Iris pigment epithelial cell (primary cell): ENCODE results near the gene CCDC88A.
A peak's percentile ranks its signal among the peaks of the same experiment; 100 is the strongest.
"Not testable (repeated sequence)": the region's sequence is repeated elsewhere in the genome, so short reads cannot be mapped to it uniquely, and the experiment has no call there.

Experiments
- DNase-seq: peaks from one replicate; pipeline ENCODE4 v3.0.0-alpha.2; 2011; ENCODE audit warnings: low read depth

Gene CCDC88A

DNA sequence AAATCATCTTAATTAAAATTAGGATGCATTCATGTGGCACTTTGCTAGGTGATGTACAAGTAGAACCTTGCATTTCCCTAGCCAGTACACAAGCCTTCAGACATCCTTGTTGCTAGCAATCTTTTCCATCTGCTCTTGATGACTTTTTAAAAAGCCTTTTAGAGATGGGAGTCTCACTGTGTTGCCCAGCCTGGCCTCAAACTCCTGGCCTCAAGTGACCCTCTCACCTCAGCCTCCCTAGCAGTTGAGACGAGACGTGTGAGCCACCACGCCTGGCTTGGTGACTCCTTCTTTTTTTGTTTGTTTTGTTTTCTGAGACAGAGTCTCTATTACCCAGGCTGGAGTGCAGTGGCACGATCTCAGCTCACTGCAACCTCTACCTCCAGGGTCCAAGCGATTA, 1.7 kb upstream of the CCDC88A start:
- DNase-seq: no peak

DNA sequence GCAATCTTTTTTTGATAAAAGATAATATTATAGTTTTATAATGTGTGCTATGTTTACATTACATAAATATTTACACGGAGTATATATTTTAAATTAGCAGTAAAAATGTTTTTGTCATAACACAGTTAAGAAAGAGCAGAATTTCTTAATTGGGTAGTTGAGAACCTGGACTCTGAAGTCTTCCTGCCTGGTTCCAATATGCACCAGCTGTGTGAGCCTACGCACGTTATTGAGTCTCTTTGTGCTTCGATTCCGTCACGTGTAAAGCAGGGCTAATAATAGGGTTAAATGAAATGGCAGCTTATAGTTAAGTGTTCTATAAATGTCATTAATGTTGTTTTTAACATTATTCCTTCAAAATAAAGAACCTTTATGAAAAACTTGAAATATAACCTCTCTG, 1.2 kb upstream of the CCDC88A start:
- no peak for DNase-seq

DNA sequence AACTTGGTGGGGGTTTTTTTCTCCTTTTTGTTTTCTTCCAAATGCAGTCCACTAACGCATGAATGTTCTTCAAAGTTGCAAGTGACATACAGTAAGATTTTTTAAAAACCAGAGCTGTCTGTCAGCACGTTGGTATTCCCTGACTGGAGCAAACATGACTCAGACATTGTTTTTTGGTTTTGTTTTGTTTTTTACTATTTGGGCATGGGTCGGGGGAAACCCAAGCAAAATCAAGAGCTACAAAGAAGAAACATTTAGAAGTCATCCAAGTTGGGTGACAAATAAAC, 726 bp upstream of the CCDC88A start:
- peak; percentile 50 for DNase-seq

DNA sequence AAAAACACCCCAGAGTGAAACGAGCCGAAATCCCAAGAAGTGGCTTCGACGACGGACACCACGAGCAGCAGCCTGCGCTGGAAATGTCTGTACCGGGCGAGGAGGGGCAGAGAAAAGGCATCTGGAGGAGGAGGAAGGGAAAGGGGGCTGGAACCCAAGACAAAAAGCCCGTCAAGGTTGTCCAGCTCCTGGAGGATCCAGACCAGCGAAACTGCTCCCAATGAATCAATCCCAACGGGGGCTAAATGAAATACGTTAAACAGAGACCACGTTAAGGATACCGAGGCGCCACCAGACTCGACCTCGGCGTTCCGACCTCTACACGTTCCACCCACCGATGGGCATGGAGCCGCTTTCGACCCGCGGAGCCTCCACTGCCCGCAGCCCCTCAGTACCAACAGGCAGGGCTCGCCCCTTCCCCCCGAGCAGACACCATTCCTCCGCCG, 400 bp downstream of the CCDC88A start:
- no peak for DNase-seq

DNA sequence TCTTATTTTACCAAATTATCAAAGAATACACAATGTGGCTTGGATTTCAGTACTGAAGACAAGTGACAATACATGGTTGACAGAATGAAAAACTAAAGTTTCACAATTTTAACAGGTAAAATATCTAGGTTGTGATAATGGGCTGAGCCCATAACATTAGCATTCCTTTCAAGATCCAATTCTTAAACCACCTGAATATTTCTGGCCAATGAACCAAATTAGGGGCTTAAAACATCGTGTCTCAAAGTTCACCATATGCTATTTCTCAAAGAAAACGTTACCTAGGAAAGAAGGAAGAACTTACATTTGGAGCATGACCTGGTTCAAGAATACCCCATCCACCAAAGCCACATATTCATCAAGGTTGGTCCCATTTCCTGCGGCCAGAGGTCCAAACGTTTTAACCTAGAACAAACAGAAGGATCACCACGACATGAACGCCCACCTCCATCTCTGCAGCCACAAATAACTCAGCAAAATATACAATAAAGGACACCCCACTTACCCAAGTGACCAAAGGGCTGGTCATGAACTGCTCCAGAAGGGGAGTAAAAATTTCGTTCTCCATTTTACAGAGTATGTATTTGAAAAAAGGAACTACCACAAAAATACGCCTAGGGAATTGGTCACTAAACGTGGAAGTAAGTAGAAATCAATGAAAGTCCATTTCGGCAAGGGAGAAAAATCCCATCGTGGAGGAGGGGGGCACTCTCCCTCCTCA, 984 bp downstream of the CCDC88A start:
- no peak for DNase-seq

DNA sequence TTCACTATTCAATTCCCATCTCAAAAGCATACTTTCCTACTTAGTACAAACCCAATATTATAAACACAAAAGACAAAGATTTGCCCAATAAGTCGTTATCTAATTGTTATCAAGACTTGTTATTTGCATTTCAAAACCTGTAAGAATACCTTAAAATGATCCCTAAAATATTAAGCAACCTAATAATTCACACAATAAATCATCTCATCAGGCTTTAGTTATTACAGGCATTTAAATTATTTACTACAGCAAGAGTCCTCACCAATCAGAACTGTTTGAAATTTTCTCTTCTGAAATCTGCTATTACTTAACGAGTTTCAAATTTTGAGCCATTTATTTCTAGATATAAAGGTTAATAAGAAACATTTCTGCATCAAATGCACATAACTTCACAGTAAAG, 1.6 kb downstream of the CCDC88A start:
- peak; percentile 31 for DNase-seq

DNA sequence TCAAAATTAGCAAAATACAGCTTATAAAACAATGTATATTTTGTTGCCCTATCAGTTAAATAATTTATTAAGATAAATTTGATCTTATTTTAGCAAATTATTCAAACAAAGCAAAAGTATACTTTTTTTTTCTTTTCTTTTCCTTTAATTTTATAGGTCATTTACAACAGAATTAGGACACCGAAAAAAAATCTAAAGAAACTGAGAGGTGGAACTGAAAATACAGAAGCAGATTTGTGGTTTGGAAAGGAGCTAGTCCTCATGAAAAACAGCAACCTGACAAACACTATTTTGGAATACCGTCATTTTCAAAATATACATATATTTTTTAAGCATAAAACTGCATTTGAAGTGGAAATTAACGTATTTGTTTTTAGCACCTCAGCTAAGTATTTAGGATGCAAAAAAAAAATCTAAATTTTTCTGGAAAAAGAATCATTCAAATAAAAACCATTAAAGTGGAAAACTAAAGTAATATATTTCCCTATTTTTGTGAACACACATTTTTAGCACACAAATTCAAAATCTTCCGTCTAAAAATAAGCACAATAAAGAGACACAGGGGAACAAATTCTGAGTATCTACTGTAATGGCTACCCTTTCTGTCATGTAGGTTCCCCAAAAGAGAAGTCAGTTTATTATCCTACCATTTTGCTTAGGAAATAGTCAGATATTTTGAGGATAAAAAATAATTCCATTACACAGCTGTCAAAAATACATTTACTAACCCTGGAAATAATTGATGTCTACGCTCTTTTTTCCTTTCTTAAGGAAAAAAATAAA, 2.7 kb downstream of the CCDC88A start:
- no peak for DNase-seq

DNA sequence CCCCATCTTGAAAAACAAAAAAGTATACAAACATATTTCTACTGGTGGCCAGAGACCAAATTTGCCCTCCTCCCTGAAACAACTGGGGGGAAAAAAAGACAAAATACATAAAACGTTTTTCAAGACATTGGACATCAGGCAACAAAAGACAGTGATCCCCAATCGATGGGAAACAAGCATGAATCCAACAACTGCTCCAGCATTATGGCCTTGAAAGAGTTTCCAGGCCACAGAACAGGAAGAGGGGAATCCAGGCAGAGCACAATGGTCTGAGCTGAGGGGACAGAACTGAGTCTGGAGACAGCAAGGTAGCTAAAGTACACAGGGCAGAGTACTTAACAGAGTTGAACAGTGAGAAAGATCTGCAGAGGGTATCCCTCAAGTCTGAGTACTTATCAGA, 4.4 kb downstream of the CCDC88A start:
- no peak for DNase-seq

DNA sequence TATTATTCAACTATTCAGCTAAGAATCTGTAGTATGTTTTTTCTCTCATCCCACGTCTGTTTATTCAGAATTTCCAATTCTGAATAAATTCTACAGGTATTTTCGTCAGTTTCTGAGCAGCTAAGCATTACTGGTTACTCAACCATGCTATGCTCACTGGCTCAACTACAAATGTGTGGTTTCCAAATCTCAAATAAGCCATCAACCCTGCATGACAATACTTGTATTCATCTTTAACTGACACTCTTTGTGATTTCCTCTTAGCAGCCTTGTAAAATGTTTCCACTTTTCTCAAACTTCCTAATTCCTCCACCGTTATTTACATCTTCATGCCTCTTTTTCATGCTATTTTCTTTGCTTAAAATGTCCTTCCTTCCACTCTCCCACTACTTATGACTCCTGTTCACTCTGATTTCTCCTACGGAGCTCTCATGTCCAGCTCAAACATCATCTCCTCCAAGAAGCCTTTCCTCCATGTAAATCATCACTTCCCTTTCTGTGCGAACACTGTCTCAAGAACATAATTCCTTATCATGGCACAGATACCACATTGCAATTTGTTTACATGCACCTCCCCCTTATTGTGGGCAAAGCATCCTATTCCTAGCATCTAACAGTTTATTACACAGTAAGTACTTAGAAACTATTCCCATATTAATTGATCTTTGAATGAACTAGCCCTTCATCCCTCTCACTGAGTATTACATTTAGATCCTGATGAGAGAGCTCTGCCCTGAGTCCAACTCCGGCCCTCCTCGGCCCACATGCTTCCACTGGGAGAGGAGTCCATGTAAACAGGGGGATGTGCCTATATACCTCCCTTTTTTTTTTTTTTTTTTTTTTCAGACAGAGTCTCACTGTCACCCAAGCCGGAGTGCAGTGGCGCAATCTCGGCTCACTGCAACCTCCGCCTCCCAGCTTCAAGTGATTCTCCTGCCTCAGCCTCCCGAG, 10.5 kb downstream of the CCDC88A start:
- DNase-seq: peak; percentile 60

DNA sequence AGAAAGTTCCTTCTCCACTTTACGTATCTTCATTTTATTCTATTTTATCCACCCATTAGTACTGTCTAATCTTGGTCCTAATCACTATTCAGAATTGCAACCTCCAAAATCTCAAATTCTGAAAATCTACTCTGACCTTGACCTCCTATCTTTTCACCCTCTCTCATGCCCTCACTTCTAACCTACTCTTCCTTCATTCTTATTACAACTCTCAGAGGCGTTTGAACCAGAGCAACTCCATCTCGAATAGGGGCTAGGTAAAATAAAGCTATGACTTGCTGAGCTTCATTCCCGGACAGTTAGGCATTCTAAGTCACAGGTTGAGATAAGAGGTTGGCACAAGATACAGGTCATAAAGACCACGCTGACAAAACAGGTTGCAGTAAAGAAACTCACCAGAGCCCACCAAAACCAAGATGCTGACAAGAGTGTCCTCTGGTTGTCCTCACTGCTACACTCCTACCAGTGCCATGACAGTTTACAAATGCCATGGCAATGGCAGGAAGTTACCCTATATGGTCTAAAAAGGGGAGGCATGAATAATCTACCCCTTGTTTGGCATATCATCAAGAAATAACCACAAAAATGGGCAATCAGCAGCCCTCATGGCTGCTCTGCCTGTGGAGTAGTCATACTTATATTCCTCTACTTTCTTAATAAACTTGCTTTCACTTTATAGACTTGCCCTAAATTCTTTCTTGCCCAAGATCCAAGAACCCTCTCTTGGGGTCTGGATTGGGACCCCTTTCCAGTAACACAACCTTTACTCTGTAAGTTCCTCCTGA, 11.4 kb downstream of the CCDC88A start:
- DNase-seq: peak; percentile 39

DNA sequence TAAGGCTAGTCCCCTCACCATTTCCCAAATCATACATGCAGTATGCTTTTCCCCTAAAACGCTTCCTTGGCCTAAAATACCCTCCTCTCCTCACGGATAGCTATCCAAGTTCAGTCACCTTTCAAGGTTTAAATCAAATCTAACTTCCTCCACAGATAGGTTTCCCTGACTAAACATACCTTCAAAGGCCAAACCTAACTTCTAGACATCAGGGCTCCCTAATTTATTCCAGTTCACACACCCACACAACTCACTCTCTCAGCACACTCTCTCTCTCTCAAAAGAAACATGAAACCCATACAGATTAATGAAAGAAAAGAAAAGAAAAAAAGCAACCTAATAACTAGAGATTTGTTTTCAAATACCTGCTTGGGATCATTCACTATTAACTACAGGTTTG, 14.5 kb downstream of the CCDC88A start:
- DNase-seq: no peak

DNA sequence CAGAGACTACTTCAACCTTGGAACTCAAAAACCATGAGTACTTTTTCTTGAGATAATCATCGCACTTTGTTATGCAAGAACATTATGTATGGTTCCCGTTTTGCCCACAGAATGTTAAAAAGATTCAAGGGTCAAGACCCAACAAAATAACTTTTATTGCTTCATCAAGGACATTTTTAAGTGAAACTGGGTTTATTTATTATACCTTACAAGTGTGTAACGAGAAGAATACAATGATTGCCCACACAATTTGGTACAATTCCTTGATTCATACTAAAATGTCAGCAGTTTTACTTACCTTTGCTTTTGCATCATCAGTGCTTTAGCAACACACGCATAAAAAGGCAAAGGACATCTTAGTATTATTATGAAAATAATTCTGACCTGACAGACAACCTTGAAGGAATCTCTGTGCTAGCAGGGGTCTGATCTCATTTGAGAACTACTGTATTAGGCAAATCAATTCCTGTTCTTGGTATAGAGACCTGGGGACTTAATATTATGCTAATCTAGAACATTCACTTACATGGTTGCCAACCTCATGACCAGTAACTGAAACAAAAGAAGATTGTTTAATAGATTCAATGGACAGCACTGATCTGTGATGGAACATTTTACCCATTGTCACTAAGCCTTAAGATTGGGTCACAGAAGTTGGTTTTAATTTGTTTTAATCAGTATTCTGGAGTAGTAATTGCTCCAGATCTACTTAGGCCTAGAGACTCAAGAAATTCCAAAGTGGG, 16.2 kb downstream of the CCDC88A start:
- DNase-seq: peak; percentile 65

DNA sequence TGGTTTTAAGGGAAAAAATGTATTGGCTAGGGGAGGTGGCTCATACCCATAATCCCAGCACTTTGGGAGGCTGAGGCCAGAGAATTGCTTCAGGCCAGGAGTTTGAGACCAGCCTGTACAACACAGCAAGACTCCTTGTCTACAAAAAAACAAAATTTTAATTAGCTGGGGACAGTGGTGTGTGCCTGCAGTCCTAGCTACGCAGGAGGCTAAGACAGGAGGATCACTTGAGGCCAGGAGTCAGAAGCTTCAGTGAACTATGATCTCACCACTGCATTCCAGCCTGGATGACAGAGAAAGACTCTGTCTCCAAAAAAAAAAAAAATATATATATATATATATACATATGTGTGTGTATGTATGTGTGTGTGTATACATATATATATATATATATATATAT, 18.5 kb downstream of the CCDC88A start:
- DNase-seq: no peak

DNA sequence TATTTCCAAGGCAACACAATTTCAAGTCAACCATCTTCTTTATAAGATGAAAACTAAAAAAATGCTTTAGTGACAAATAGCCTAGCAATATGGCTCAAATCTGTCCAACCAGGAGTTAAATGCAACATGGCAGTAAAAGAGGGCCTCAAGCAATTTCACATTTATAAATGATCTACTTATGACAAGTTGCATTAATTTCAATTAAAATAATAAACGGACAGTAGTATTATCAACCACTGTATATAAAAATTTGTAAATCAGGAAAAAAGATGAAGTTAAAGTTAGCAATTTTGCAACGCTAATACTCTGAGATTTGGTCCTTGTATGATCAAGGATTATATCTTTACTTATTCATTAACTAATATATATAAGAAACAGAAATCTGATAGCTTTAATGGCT, 19.3 kb downstream of the CCDC88A start:
- DNase-seq: no peak

DNA sequence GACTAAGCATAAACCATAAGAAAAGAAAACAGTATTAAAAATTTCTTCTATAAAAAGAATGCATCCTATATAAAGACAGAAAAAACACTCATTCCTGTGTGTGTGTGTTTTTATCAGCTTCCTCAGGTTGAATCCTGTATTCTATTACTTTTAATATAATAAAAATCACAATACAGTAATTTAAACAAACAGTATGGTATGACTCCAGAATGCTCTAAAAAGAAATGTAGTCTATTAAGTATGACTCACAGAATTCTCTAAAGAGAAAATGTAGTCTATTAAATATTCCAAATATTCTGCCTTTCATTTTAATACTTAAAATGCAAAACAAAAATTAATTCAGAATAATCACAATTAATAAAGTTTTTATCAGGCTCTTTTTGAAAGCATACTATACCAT, 19.8 kb downstream of the CCDC88A start:
- DNase-seq: no peak

DNA sequence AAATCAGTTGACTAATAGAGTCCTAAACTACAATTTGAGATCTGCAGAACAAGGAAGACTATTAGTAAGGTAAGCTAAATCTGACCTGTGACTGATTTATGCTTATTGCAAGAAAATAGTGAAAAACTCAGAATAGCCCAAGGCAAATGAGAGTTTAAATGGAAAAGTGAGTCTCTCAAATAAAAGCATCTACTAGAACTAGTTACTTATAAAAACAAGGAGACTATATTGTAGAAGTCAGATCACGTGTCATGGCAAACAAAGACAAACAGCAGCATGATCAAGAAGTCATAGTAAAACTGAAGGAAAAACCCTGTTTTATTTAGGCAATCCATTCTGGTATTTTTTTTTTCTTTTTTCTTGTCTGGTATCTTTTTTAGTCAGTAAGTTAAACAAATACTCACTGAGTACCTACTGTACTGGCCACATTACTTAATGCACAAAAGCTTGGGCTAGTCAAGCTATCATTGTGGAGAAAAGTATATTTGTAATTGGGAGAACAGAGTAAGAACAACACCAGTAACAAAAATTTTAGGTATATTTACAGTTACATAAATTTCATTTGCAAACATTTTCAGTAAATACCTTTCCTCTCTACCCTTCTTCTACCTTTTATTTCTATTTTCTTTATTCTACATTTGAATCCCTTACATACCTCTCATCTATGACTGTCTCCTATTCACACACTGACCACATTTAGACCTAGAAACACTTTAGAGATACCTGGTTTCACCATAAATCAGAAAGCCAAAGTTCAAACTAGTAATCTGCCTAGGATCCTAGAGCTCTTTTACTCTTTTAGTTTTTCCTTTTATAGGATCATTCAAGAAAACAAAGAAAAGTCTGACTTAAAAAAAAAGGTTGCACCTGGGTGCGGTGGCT, 23.7 kb downstream of the CCDC88A start:
- no peak for DNase-seq

DNA sequence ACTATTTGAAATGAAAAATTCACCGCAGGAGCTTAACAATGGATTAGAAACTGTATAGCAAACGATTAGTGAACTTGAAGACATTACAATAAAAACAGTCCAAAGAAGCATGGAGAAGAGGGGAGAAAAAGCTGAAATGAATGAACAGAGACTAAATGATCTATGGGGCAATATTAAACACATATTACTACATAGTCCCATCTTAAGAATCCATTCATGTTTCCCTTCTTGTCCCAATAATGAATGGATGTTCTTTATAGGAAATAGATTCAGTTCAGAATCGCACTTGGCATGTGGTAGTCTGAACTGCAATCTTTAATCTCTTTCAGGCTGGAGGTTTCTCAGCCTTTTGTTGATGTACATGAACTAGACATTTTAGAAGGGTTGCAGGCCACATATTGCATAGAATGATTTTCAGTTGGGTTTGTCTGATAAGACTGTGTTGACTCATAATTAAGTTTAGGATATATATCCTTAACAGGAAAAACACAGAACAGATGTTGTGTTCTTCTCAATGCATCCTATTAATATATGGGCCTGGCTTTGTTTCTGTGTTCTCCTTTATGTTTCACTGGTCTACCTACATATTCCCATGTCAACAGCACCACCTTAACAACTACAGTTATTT, 27.9 kb downstream of the CCDC88A start:
- DNase-seq: no peak

DNA sequence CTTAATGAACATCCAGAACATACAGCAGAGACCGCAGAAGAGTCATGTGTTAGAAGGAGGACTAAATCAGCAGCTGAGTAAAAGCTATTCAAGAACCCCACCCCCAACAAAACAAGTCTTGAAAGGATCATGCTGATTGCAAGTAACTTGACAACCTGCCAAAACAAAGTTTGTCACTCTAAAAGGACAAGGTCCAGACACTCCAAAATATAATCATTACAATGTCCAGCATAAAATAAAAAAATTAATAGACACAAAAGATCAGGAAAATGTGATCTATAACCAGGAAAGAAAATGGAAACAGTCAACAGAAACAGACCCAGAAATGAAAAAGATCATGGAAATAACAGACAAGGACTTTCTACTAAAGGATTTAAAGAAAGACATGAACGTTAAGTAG, 28.5 kb downstream of the CCDC88A start:
- no peak for DNase-seq

DNA sequence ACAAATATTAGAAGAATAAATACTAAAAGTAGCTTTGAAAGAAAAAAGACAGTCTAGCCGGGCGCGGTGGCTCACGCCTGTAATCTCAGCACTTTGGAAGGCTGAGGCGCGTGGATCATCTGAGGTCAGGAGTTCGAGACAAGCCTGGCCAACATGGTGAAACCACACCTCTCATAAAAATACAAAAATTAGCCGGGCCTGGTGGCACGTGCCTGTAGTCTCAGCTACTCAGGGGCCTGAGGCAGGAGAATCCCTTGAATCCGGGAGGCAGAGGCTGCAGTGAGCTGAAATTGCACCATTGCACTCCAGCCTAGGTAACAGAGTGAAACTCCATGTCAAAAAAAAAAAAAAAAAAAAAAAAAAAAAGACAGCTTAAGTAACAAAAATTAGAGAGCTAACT, 34.1 kb downstream of the CCDC88A start:
- not testable (repeated sequence) for DNase-seq

DNA sequence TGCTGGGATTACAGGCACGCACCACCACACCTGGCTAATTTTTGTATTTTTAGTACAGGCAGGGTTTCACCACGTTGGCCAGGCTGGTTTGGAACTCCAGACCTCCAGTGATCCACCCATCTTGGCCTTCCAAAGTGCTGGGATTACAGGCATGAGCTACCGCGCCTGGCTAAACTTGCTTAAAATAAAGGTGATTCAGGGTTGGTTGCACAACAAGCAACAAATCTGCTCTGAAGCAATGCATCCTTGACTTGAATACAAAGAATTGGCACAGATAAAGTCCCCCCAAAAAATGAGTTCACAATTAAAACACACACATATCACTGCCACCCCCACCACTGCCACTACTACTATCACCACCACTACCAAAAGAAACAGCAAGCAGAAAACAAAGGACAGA, 34.9 kb downstream of the CCDC88A start:
- DNase-seq: peak; percentile 37
